Measurements from ENCODE around the gene ATP5ME.

Gene ATP5ME

DNA sequence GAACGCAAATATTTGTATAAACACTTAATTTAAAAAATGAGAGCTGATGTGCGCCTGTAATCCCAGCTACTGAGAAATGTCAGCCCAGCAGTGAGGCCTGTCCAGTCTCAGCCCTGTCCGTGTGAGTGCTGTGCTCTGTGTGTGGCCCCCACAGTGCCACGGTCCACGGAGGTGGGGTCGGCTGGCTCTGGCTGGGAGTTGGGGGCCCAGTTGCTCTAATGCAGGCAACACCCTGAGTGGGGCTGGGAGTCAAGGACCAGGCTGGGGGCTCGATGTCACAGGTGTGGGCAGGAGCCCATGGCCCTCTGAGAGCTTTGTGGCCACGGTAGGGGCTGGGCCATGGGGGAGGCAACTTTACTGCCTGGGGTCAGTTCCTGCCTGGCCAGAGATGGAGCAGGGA, 44.4 kb upstream of the ATP5ME start:
- Histone ChIP-seq H3K27me3 (replicated peaks) (no peaks in the 10 kb centered on the region), H3K36me3 (replicated peaks) (peaks cover 12% of the 10 kb centered on the region), H3K27ac (no peak overlapping the region), H3K4me3 (ENCODE audit: low read depth, low read length) (no peak overlapping the region)
- TF ChIP-seq, protein P1, sequence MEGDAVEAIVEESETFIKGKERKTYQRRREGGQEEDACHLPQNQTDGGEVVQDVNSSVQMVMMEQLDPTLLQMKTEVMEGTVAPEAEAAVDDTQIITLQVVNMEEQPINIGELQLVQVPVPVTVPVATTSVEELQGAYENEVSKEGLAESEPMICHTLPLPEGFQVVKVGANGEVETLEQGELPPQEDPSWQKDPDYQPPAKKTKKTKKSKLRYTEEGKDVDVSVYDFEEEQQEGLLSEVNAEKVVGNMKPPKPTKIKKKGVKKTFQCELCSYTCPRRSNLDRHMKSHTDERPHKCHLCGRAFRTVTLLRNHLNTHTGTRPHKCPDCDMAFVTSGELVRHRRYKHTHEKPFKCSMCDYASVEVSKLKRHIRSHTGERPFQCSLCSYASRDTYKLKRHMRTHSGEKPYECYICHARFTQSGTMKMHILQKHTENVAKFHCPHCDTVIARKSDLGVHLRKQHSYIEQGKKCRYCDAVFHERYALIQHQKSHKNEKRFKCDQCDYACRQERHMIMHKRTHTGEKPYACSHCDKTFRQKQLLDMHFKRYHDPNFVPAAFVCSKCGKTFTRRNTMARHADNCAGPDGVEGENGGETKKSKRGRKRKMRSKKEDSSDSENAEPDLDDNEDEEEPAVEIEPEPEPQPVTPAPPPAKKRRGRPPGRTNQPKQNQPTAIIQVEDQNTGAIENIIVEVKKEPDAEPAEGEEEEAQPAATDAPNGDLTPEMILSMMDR (IDR thresholded peaks at IDR 0.05; ENCODE audit: low read depth, low read length, missing control alignments): no peak
- DNase-seq: no peak
- in situ Hi-C loops (cut with HindIII; ENCODE audit: low pct_ligation_motif_present, low sequenced_read_pairs): no loop called here

DNA sequence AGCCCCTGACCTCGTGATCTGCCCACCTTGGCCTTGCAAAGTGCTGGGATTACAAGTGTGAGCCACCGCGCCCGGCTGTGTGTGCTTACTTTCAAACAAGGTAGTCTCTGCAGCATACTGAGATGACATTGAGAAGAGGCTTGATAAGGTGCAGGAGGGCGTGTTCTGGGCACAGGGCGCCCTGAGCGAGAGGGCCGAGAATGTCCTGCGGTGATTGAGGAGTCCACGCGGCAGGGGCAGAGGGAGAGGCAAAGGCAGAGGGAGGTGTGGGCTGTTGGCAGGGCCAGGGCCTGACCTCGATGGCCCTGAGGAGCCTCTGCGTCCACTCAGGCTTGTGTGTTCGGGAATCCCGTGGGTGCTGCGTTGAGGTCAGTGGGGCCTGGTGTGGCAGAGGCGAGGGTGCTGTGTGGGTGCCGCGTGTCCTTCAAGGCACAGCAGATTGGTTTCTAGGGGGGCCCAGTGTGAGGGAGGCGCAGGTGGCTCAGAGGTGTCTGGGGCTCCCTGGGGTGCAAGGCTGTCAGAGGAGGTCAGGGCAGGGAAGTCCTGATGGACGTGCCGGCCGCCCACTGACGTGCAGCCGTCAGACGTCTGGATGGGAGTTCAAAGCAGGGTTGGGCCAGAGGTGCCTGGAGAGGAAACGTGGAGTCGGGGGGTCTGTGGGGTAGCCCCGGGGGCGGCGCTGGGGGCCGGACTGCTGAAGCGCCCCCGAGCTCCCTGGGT, 43.7 kb upstream of the ATP5ME start:
- H3K27me3 ChIP-seq (replicated peaks): no peaks in the 10 kb centered on the region
- H3K4me3 ChIP-seq (ENCODE audit: low read depth, low read length): no peak overlapping the region
- TF ChIP-seq, protein P1 (IDR thresholded peaks at IDR 0.05; ENCODE audit: low read depth, low read length, missing control alignments): no peak
- in situ Hi-C loops (cut with HindIII; ENCODE audit: low pct_ligation_motif_present, low sequenced_read_pairs): no loop called here
- DNase-seq: no peak
- H3K36me3 ChIP-seq (replicated peaks): peaks cover 6% of the 10 kb centered on the region
- H3K27ac ChIP-seq: no peak overlapping the region

- no peak overlapping the region for H3K4me3 ChIP-seq (ENCODE audit: low read depth, low read length)
- in situ Hi-C loops (cut with HindIII; ENCODE audit: low pct_ligation_motif_present, low sequenced_read_pairs): no loop called here
- H3K27me3 ChIP-seq (replicated peaks): no peaks in the 10 kb centered on the region
- H3K27ac ChIP-seq: no peak overlapping the region
- TF ChIP-seq, protein P1 (IDR thresholded peaks at IDR 0.05; ENCODE audit: low read depth, low read length, missing control alignments): no peak
- peaks cover 6% of the 10 kb centered on the region for H3K36me3 ChIP-seq (replicated peaks)
- no peak for DNase-seq
Observed at GRCh38 chr4:714087-714486, 40.0 kb upstream of the ATP5ME start.

DNA sequence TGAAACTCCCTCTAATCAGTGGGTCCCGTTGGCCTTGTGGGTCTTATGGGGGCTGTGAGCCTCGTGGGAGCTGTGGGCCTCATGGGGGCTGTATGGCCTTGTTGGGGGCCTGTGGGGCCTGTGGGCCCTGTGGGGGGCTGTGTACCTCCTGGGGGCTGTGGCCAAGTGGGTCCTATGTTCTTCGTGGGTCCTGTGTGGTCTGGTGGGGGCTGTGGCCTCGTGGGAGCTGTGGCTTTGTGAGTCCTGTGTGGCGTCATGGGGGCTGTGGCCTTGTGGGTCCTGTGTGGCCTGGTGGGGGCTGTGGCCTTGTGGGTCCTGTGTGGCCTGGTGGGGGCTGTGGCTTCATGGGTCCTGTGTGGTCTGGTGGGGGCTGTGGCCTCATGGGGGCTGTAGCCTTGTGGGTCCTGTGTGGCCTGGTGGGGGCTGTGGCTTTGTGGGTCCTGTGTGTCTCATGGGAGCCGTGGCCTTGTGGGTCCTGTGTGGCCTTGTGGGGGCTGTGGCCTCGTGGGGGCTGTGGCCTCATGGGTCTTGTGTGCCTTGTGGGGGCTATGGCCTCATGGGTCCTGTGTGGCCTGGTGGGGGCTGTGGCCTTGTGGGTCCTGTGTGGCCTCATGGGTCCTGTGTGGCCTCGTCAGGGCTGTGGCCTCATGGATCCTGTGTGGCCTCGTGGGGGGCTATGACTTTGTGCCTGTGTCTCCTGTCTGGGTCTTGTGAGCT, 39.0 kb upstream of the ATP5ME start:
- Histone ChIP-seq H3K36me3 (replicated peaks) (peaks cover 9% of the 10 kb centered on the region), H3K4me3 (ENCODE audit: low read depth, low read length) (no peak overlapping the region), H3K27me3 (replicated peaks) (no peaks in the 10 kb centered on the region), H3K27ac (no peak overlapping the region)
- in situ Hi-C loops (cut with HindIII; ENCODE audit: low pct_ligation_motif_present, low sequenced_read_pairs): no loop called here
- TF ChIP-seq, protein P1 (IDR thresholded peaks at IDR 0.05; ENCODE audit: low read depth, low read length, missing control alignments): no peak
- no peak for DNase-seq

- Histone ChIP-seq H3K27ac (no peak overlapping the region), H3K27me3 (replicated peaks) (no peaks in the 10 kb centered on the region), H3K4me3 (ENCODE audit: low read depth, low read length) (no peak overlapping the region), H3K36me3 (replicated peaks) (peaks cover 9% of the 10 kb centered on the region)
- in situ Hi-C loops (cut with HindIII; ENCODE audit: low pct_ligation_motif_present, low sequenced_read_pairs): no loop called here
- TF ChIP-seq, protein P1 (IDR thresholded peaks at IDR 0.05; ENCODE audit: low read depth, low read length, missing control alignments): no peak
- no peak for DNase-seq
Observed at GRCh38 chr4:712093-712492, 38.0 kb upstream of the ATP5ME start.
